HCT116 (cell line): ENCODE results near the gene PHF5A.

Source experiments
- EZH2 ChIP-seq: fragments of 200-600 bp; sonication (generic); IDR thresholded peaks from 2 replicates; pipeline ENCODE4 v1.6.1; 2017; ENCODE audit warnings: antibody characterized with exemption, mixed run types
- EZH2phosphoT487 ChIP-seq: fragments of 200-600 bp; IDR thresholded peaks from 2 replicates; pipeline ENCODE4 v1.6.1; 2018; ENCODE audit warnings: antibody characterized with exemption, borderline replicate concordance
- POLR2A ChIP-seq: IDR thresholded peaks from 2 replicates; pipeline ENCODE4 v1.7.0; 2011; ENCODE audit warnings: borderline replicate concordance; ENCODE audit not compliant: insufficient read depth, insufficient read length; ENCODE audit errors: extremely low read depth
- POLR2AphosphoS5 ChIP-seq: IDR thresholded peaks from 2 replicates; pipeline ENCODE4 v1.6.1; 2011; ENCODE audit warnings: mild to moderate bottlenecking, low read depth, low read length, moderate library complexity
- SIN3A ChIP-seq: IDR thresholded peaks from 2 replicates; pipeline ENCODE4 v1.6.1; 2012; ENCODE audit warnings: low read depth
- ZFX ChIP-seq: fragments of 450-650 bp; IDR thresholded peaks from 2 replicates; pipeline ENCODE4 v1.6.1; 2017
- ZNF274 ChIP-seq: fragments of 200-500 bp; sonication (Bioruptor generic); IDR thresholded peaks from 2 replicates; pipeline ENCODE4 v1.6.1; 2014; ENCODE audit warnings: mild to moderate bottlenecking, low read depth, low read length, inconsistent platforms
- TF ChIP-seq, protein P1 (sequence below), 3 experiments: fragments of 200-600 bp in 1 of 3; sonication (generic) in 1 of 3; IDR thresholded peaks in 2 of 3; conservative IDR thresholded peaks in 1 of 3; 2 replicates each; pipeline ENCODE4 v1.5.1; 2012 to 2017; ENCODE audit warnings: low read depth in 2 of 3, low read length in 2 of 3, antibody characterized with exemption in 1 of 3, borderline replicate concordance in 1 of 3, control low read depth in 1 of 3, mild to moderate bottlenecking in 1 of 3, mixed read lengths in 1 of 3, mixed run types in 1 of 3, moderate library complexity in 1 of 3; ENCODE audit not compliant: insufficient read depth in 1 of 3

DNA sequence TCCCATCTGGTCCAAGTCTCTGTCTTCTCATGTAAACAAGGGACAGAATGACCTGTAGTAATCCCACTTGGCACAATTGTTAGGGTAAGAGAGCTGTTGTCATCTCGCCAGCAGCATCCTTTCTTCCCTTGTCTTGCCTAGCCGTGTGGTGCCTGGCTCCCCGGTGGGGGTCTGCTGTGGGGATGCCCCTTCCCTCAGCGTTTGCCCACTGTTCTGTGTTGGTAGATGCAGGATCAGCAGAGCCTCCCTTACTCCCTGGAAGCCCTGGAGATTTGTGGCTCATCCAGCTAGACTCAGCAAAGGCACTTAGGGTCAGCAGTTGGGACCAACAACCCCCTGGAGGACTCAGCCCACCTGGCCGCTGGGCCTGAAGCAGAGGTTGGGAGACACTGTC, 13.4 kb upstream of the PHF5A start:
- no peak for TF ChIP-seq ZNF274
- TF ChIP-seq, protein P1, sequence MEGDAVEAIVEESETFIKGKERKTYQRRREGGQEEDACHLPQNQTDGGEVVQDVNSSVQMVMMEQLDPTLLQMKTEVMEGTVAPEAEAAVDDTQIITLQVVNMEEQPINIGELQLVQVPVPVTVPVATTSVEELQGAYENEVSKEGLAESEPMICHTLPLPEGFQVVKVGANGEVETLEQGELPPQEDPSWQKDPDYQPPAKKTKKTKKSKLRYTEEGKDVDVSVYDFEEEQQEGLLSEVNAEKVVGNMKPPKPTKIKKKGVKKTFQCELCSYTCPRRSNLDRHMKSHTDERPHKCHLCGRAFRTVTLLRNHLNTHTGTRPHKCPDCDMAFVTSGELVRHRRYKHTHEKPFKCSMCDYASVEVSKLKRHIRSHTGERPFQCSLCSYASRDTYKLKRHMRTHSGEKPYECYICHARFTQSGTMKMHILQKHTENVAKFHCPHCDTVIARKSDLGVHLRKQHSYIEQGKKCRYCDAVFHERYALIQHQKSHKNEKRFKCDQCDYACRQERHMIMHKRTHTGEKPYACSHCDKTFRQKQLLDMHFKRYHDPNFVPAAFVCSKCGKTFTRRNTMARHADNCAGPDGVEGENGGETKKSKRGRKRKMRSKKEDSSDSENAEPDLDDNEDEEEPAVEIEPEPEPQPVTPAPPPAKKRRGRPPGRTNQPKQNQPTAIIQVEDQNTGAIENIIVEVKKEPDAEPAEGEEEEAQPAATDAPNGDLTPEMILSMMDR (IDR thresholded peaks at IDR 0.05 in 2 of 3, conservative IDR thresholded peaks at IDR 0.05 in 1 of 3; ENCODE audit: borderline replicate concordance in 1 of 3, insufficient read depth in 1 of 3, low read depth in 2 of 3, low read length in 2 of 3): no peak
- TF ChIP-seq ZFX: no peak
- TF ChIP-seq EZH2phosphoT487: no peak
- no peak for TF ChIP-seq POLR2AphosphoS5
- TF ChIP-seq POLR2A: no peak
- TF ChIP-seq SIN3A: no peak
- no peak for TF ChIP-seq EZH2
